Peyer's patch (tissue), 4 donors: ENCODE data around the gene CABCOCO1. TPM values are rescaled to one million over a fixed set of nuclear protein-coding genes. Genes with fewer than 3 reads are reported as not detected.
A peak's percentile ranks its signal among the peaks of the same experiment; 100 is the strongest.

Source experiments
- DNase-seq, 3 donors: peaks; one replicate each; pipeline ENCODE4 v3.0.0-alpha.2; 2017 to 2019
- H3K27ac ChIP-seq, 4 donors: fragments of 200-600 bp; sonication (generic); one replicate each; pipeline ENCODE4 v1.5.1; 2016 to 2019
- H3K27me3 ChIP-seq, 2 donors: fragments of 200-600 bp; sonication (generic); one replicate each; pipeline ENCODE4 v1.5.1; 2019
- H3K36me3 ChIP-seq, 3 donors: fragments of 200-600 bp; sonication (generic); one replicate each; pipeline ENCODE4 v1.5.1; 2016 to 2019
- H3K4me1 ChIP-seq, 4 donors: fragments of 200-600 bp; sonication (generic); one replicate each; pipeline ENCODE4 v1.5.1; 2016 to 2019
- H3K4me3 ChIP-seq, 4 donors: fragments of 200-600 bp; sonication (generic); 1 replicate in 3 of 4; 2 replicates in 1 of 4; pipeline ENCODE4 v1.5.1; 2016 to 2019; ENCODE audit warnings: mild to moderate bottlenecking in 1 of 4
- H3K9me3 ChIP-seq, 4 donors: fragments of 200-600 bp; sonication (generic); one replicate each; pipeline ENCODE4 v1.5.1; 2016 to 2019; ENCODE audit warnings: mild to moderate bottlenecking in 1 of 4
- CTCF ChIP-seq, 6 experiments: fragments of 450-650 bp in 4 of 6; fragments of 200-600 bp in 2 of 6; sonication (generic) in 1 of 6; IDR thresholded peaks; one replicate each; pipeline ENCODE4 v1.5.1; 2017 to 2019; ENCODE audit warnings: antibody characterized with exemption in 6 of 6, mild to moderate bottlenecking in 3 of 6, moderate library complexity in 1 of 6
- POLR2A ChIP-seq, 2 donors: fragments of 450-650 bp; IDR thresholded peaks; one replicate each; pipeline ENCODE4 v1.5.1; 2017; ENCODE audit warnings: antibody characterized with exemption in 2 of 2, mild to moderate bottlenecking in 2 of 2, moderate library complexity in 2 of 2
- total RNA-seq, 4 donors: library from RNA; depleted of rRNA; stranded (reverse); fragments of >200 nt; gene quantifications; one replicate each; pipeline ENCODE4 v1.1.0, GENCODE V29; 2016

The CABCOCO1 gene
- total RNA-seq, 4 donors from 2014 or later = not detected

- peaks cover 0 to 34% (median 3%) of the 10 kb centered on the region in 4 donors for H3K4me1 ChIP-seq
- H3K27me3 ChIP-seq = no peaks in the 10 kb centered on the region
- H3K27ac ChIP-seq = no peak overlapping the region
- H3K9me3 ChIP-seq = no peaks in the 10 kb centered on the region
- TF ChIP-seq POLR2A (IDR thresholded peaks at IDR 0.05) (no peak), CTCF (IDR thresholded peaks at IDR 0.05) (no peak)
- H3K4me3 ChIP-seq = no peak overlapping the region
- DNase-seq = no peak
- no peaks in the 10 kb centered on the region for H3K36me3 ChIP-seq
These were observed 90.7 kb downstream of the CABCOCO1 start for GRCh38 chr10:61753453-61753852.

GRCh38 chr10:61754587-61755550 is 92.1 kb downstream of the CABCOCO1 start:
- no peak for DNase-seq
- Histone ChIP-seq H3K4me1 (peaks cover 0 to 34% (median 3%) of the 10 kb centered on the region in 4 donors), H3K4me3 (no peak overlapping the region), H3K27ac (peak overlapping the region in 1 of 4 donors; percentile 19), H3K36me3 (no peaks in the 10 kb centered on the region), H3K9me3 (no peaks in the 10 kb centered on the region), H3K27me3 (no peaks in the 10 kb centered on the region)
- TF ChIP-seq POLR2A (IDR thresholded peaks at IDR 0.05) (no peak), CTCF (IDR thresholded peaks at IDR 0.05) (no peak)

- peaks cover 0 to 33% (median 0%) of the 10 kb centered on the region in 4 donors for H3K4me1 ChIP-seq
- H3K4me3 ChIP-seq = no peak overlapping the region
- no peaks in the 10 kb centered on the region for H3K36me3 ChIP-seq
- DNase-seq = no peak
- no peaks in the 10 kb centered on the region for H3K9me3 ChIP-seq
- no peak overlapping the region for H3K27ac ChIP-seq
- TF ChIP-seq CTCF (IDR thresholded peaks at IDR 0.05) (no peak), POLR2A (IDR thresholded peaks at IDR 0.05) (no peak)
- H3K27me3 ChIP-seq = no peaks in the 10 kb centered on the region
These were observed 94.3 kb downstream of the CABCOCO1 start for GRCh38 chr10:61757001-61757400.

- no peak for TF ChIP-seq CTCF (IDR thresholded peaks at IDR 0.05)
- no peak for TF ChIP-seq POLR2A (IDR thresholded peaks at IDR 0.05)
- no peaks in the 10 kb centered on the region for H3K9me3 ChIP-seq
- H3K4me3 ChIP-seq = no peak overlapping the region
- DNase-seq = peak in 2 of 3 donors; percentile 51 to 67
- no peaks in the 10 kb centered on the region for H3K36me3 ChIP-seq
- H3K4me1 ChIP-seq = peaks cover 0 to 32% (median 0%) of the 10 kb centered on the region in 4 donors
- peak overlapping the region in 1 of 4 donors; percentile 0 for H3K27ac ChIP-seq
- H3K27me3 ChIP-seq = no peaks in the 10 kb centered on the region
These were observed 95.0 kb downstream of the CABCOCO1 start for GRCh38 chr10:61757525-61758397.

- no peaks in the 10 kb centered on the region for H3K9me3 ChIP-seq
- TF ChIP-seq POLR2A (IDR thresholded peaks at IDR 0.05) (no peak), CTCF (IDR thresholded peaks at IDR 0.05) (no peak)
- no peak for DNase-seq
- no peaks in the 10 kb centered on the region for H3K36me3 ChIP-seq
- no peak overlapping the region for H3K4me3 ChIP-seq
- H3K27me3 ChIP-seq = no peaks in the 10 kb centered on the region
- no peak overlapping the region for H3K27ac ChIP-seq
- peaks cover 0 to 32% (median 0%) of the 10 kb centered on the region in 4 donors for H3K4me1 ChIP-seq
These were observed 95.7 kb downstream of the CABCOCO1 start for GRCh38 chr10:61758433-61758832.
